HepG2 (cell line): ENCODE measurements around the gene THOC5. TPM values are rescaled to one million over a fixed set of nuclear protein-coding genes. Genes with fewer than 3 reads are reported as not detected.

Source experiments
- ISL2 ChIP-seq: sonication (generic); formaldehyde crosslinking; IDR thresholded peaks from 2 replicates; pipeline ENCODE4 v1.5.0; 2020; ENCODE audit warnings: missing genetic modification reagents
- MEIS2 ChIP-seq: sonication (generic); formaldehyde crosslinking; IDR thresholded peaks from 2 replicates; pipeline ENCODE4 v1.9.0; 2021; ENCODE audit warnings: mild to moderate bottlenecking, missing genetic modification reagents
- TRIM24 ChIP-seq: sonication (generic); formaldehyde crosslinking; IDR thresholded peaks from 2 replicates; pipeline ENCODE4 v1.8.0; 2022; ENCODE audit warnings: mild to moderate bottlenecking, missing genetic modification reagents
- ZMYM3 ChIP-seq: sonication (generic); formaldehyde crosslinking; IDR thresholded peaks from 2 replicates; pipeline ENCODE4 v1.5.1; 2020; ENCODE audit warnings: mild to moderate bottlenecking, missing genetic modification reagents
- ZZZ3 ChIP-seq: sonication (generic); formaldehyde crosslinking; IDR thresholded peaks from 2 replicates; pipeline ENCODE4 v1.4.0; 2020; ENCODE audit warnings: missing genetic modification reagents, mild to moderate bottlenecking, borderline replicate concordance
- polyA plus RNA-seq, 8 experiments: library from polyadenylated mRNA; depleted of rRNA in 3 of 8; stranded (reverse) in 7 of 8; unstranded in 1 of 8; fragments of >200 nt; fragmentation: Illumina TruSeq in 4 of 8; extraction: Trizol in 4 of 8; gene quantifications; 2 replicates each; pipeline versions ENCODE4 v1.2.1 to v1.2.3, GENCODE V29; 2011 to 2016; ENCODE audit warnings: low read depth in 4 of 8, missing spikeins in 1 of 8, mixed read lengths in 1 of 8; ENCODE audit not compliant: insufficient read depth in 1 of 8
- total RNA-seq, 5 experiments: library from RNA; depleted of rRNA; stranded (reverse); fragments of >200 nt; fragmentation: Illumina TruSeq; extraction: Trizol; gene quantifications; 2 replicates each; pipeline ENCODE4 v1.2.3, GENCODE V29; 2016; ENCODE audit warnings: low read depth in 1 of 5
- TF ChIP-seq, protein P1 (sequence below): sonication (generic); formaldehyde crosslinking; IDR thresholded peaks from 2 replicates; pipeline ENCODE4 v1.5.1; 2020; ENCODE audit warnings: mild to moderate bottlenecking, missing genetic modification reagents, borderline replicate concordance

THOC5 gene
- total and polyA plus RNA-seq, 2 of the 13 experiments (the other 11 are each of a cell fraction or from before 2014, with no cell fraction given), result 45.8 to 46.7 TPM

DNA sequence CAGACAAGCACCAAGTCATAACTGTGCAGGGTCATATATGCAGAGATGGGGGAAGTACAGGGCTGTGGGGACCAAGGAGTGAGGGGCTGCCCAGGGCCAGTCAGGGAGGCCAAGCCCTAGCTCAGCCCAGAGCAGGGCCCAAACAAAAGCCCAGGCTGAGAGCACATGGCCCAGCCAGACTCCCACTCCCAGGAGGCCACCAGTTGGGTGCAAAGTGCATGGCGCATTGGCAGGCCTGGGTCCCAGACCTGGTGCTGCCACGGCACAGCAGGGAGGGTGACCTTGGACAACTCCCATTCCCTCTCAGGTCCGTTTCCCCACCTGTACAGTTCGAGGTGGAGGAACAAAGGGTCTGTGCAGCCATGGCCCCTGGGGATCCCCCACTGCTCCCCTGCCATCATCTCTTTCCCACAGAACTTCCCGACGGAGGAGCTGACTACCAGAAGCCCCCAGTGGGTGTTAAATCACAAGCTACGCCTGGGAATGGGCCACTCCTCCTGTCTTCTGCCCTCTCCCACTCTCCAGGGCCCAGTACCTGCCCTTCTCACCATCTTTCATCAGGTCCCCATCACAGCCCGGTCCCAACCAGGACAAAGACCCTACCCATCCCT, 26.7 kb upstream of the THOC5 start (continued):
- TF ChIP-seq ZZZ3 (peak; percentile 96), TRIM24 (CRISPR knock-in tag) (no peak), ISL2 (CRISPR knock-in tag) (no peak), MEIS2 (CRISPR knock-in tag) (peak; percentile 85; the same call in 1 of the 2 replicates), ZMYM3 (CRISPR knock-in tag) (peak; percentile 89)
- TF ChIP-seq, protein P1, sequence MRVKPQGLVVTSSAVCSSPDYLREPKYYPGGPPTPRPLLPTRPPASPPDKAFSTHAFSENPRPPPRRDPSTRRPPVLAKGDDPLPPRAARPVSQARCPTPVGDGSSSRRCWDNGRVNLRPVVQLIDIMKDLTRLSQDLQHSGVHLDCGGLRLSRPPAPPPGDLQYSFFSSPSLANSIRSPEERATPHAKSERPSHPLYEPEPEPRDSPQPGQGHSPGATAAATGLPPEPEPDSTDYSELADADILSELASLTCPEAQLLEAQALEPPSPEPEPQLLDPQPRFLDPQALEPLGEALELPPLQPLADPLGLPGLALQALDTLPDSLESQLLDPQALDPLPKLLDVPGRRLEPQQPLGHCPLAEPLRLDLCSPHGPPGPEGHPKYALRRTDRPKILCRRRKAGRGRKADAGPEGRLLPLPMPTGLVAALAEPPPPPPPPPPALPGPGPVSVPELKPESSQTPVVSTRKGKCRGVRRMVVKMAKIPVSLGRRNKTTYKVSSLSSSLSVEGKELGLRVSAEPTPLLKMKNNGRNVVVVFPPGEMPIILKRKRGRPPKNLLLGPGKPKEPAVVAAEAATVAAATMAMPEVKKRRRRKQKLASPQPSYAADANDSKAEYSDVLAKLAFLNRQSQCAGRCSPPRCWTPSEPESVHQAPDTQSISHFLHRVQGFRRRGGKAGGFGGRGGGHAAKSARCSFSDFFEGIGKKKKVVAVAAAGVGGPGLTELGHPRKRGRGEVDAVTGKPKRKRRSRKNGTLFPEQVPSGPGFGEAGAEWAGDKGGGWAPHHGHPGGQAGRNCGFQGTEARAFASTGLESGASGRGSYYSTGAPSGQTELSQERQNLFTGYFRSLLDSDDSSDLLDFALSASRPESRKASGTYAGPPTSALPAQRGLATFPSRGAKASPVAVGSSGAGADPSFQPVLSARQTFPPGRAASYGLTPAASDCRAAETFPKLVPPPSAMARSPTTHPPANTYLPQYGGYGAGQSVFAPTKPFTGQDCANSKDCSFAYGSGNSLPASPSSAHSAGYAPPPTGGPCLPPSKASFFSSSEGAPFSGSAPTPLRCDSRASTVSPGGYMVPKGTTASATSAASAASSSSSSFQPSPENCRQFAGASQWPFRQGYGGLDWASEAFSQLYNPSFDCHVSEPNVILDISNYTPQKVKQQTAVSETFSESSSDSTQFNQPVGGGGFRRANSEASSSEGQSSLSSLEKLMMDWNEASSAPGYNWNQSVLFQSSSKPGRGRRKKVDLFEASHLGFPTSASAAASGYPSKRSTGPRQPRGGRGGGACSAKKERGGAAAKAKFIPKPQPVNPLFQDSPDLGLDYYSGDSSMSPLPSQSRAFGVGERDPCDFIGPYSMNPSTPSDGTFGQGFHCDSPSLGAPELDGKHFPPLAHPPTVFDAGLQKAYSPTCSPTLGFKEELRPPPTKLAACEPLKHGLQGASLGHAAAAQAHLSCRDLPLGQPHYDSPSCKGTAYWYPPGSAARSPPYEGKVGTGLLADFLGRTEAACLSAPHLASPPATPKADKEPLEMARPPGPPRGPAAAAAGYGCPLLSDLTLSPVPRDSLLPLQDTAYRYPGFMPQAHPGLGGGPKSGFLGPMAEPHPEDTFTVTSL, result no peak
